Activated CD4-positive, alpha-beta T cell treated with anti-CD3 and anti-CD28 coated beads, Interleukin-2, Interleukin-4, amounts not matched to agents 100 ng/mL and 50 ng/mL, durations not matched to agents 16 hours and 8 hours (primary cell): Measurements from ENCODE around the gene KCNA4.
"Not testable (repeated sequence)": the region's sequence is repeated elsewhere in the genome, so short reads cannot be mapped to it uniquely, and the experiment has no call there.

Source experiments
- DNase-seq: peaks from one replicate; pipeline ENCODE4 v3.0.0-alpha.2; 2020; ENCODE audit warnings: low spot score

Gene KCNA4

GRCh38 chr11:30016588-30017363, at the start of gene KCNA4:
Gene KCNA4 (minus strand): TSS chr11:30017030. CDS start chr11:30012678, 4,352 bp downstream.
- no peak for DNase-seq

- no peak for DNase-seq
Observed at GRCh38 chr11:30062103-30062502, 45.3 kb upstream of the KCNA4 start.

GRCh38 chr11:30059172-30059815, 42.5 kb upstream of the KCNA4 start:
- DNase-seq = no peak

DNA sequence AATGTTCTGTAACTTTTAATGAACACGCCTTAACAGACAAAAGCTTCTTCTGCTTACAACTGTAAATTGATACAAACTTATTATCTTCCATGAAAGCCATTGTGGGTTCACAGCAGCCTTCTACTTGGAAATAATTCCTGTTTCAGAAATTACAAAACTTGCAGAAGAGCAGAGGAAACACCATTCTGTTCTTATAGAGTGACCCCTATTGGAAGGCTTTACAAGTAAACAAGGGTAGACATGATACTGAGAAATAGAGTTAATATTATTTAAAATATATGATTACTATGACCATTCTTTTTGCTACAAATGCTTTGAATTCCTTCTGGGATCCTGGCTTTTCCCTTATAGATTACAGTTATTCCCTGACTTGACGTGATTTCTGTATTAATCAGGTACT, 32.4 kb upstream of the KCNA4 start:
- DNase-seq = no peak

GRCh38 chr11:30046578-30046945, 29.7 kb upstream of the KCNA4 start:
- DNase-seq = no peak

DNA sequence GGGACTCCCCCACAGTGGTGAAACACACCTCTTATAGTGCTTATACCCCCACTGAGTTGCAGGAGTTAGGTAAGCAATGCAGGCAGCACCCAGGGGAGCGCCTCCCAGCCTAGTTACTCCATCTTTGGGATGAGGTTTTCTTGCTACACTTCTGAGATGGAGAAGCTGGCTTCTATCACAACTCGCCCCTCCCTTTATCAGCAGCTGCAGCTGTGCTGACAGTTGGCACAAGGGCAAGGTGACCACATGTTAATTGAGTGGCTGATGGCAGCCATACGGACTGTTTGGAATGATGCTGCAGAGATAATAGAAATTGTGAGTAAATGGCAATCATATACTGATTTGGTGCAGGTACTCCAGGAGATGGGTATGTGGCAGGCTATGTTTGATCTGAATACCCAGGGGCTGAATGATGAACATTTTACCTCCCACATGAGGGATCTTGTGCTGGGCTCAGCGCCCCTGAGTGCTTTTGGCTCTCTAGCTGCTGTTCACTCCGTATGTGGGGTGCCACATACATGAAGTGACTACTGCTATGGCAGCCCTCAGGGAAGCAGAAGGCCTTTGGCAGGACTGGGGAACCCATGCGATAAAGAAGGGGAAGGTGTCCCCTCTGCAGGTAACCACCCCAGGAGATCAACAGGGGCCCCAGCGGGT, 29.2 kb upstream of the KCNA4 start:
- no peak for DNase-seq

DNA sequence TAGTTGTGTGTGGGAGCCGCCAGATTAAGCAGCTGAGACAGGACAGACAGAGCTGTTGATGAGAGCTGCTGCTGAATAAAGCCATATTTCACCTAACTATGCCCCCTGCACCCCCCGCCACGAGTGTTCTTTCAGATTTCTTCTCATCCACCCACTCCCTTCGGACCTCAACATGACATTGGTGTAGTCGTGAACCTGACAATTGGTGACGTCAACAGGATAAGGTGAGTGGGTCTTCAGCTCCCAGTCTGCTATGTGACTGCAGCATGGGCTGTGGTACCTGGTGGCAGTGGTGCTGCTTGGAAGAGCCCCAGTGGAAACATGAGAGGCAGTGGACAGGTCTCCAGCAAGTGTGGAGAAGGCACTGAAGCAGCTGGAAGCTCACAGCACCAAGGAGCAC, 28.3 kb upstream of the KCNA4 start:
- DNase-seq = no peak

DNA sequence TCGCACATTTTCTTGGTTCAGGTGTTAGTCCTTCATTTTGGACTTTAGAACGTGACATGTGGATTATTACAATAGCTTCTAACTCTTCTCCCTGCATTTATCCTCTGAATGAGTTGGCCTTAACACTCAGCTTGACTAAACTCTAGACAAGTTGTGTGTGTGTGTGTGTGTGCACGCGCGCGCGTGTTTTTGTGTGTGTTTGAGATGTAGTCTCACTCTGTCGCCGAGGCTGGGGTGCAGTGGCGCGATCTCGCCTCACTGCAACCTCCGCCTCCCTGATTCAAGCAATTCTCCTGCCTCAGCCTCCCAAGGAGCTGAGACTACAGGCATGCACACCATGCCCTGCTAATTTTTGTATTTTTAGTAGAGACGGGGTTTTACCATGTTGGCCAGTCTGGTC, 24.3 kb upstream of the KCNA4 start:
- no peak for DNase-seq

- not testable (repeated sequence) for DNase-seq
Observed at GRCh38 chr11:30034746-30035145, 17.9 kb upstream of the KCNA4 start.

DNA sequence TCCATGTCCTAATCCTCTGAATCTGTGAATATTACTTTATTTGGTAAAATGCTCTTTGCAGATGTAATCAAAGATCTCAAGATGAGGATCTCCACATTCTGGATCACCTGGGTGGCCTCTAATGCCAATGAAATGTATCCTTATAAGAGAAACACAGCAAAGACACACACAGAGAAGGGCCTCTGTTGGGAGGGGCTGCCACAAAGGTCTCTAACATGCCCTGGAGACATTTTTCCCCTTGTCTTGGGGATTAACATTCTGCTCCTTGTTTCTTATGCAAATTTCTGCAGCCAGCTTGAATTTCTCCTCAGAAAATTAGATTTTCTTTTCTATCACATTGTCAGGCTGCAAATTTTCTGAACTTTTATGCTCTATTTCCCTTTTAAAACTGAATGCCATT, 17.3 kb upstream of the KCNA4 start:
- not testable (repeated sequence) for DNase-seq

- no peak for DNase-seq
Observed at GRCh38 chr11:30025396-30026139, 8.7 kb upstream of the KCNA4 start.

GRCh38 chr11:30023074-30023473, 6.2 kb upstream of the KCNA4 start:
- DNase-seq = no peak

DNA sequence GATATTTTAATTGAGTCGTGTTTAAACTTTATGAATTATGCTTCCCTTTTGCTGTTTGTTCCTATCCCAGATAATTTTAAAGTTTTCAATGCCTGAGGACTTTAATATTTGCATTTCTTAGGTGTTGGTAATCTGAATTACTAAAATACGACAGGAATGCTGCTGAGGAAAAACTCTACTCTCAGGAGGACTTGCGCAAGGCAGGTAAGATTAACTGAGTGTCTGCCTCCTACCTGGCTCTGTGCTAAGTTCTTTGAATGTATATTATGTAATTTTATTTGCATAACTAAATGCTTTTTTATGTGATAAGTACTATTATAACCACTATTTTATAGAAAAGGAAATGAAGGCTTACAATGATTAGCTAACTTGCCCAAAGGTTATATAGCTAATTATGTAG, 2.7 kb upstream of the KCNA4 start:
- no peak for DNase-seq

GRCh38 chr11:30018495-30018894, 1.7 kb upstream of the KCNA4 start:
- DNase-seq = no peak

GRCh38 chr11:30017445-30017895, 640 bp upstream of the KCNA4 start:
- DNase-seq = no peak

GRCh38 chr11:30015725-30016412, 961 bp downstream of the KCNA4 start:
- DNase-seq = no peak

DNA sequence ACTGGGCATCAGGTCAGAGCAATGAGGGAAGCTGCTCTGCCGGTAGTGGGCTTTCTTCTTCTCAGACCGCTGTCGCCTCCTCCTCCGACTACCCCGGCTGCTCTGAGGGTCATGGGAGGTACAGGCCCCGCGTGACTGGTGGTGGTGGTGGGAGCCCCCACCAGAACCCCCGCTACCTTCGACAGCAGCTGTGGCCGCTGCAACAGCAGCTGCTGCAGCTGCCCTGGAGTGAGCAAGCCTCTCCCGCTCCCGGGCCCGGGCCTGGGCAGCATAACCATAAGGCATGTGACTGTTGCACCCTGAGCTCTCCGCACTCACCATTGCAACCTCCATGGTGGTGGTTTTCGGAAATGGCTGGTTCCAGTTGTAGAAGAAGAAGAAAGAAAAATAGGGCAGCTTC, 4.5 kb downstream of the KCNA4 start:
- no peak for DNase-seq

GRCh38 chr11:30009060-30009459, 7.8 kb downstream of the KCNA4 start:
- DNase-seq = no peak

DNA sequence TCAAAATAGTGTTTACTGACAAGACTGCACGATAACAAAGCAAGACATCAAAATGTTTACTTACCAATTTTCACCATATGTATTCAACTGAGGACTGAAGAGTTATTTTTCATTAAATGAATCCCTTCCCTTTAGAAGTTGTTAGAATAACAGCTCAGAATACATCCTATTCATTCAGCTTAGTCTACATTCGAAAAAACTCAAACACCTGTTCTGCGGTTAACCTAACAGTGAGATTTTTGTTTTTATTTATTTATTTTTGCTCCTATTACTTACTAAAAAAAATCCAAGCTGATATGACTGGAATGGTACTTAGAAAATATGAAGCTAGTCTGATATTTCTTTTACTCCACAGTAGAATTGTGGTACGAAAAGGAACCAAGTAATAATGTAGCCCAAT, 10.0 kb downstream of the KCNA4 start:
- no peak for DNase-seq

DNA sequence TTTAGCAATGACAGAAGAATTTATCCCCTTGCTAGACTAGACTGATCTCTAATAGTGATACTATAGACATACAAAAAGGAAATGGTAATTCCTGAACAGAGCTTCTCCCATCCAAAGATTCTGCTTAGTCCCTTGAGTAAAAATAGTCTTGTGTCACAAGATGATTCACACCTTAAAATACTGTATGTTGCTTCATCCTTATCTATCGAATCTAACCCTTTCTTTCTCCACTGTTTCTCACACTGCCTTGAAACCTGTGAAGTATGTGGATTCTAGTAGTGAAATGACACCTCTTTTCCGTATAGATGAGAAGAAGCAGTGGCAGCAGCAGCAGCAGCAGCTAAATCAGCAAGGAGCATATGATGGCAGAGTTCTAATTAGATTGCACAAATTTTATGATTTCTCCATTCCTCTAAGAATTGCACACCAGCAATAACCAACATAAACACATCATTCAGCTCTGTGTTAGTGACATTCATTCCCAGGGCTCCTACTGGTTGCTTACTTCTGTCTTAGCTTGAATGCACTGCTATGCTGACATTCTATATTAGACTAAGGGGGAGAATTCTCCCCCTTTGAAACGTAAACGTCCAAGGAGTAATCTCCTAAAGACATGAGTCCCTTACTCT, 14.6 kb downstream of the KCNA4 start:
- no peak for DNase-seq

DNA sequence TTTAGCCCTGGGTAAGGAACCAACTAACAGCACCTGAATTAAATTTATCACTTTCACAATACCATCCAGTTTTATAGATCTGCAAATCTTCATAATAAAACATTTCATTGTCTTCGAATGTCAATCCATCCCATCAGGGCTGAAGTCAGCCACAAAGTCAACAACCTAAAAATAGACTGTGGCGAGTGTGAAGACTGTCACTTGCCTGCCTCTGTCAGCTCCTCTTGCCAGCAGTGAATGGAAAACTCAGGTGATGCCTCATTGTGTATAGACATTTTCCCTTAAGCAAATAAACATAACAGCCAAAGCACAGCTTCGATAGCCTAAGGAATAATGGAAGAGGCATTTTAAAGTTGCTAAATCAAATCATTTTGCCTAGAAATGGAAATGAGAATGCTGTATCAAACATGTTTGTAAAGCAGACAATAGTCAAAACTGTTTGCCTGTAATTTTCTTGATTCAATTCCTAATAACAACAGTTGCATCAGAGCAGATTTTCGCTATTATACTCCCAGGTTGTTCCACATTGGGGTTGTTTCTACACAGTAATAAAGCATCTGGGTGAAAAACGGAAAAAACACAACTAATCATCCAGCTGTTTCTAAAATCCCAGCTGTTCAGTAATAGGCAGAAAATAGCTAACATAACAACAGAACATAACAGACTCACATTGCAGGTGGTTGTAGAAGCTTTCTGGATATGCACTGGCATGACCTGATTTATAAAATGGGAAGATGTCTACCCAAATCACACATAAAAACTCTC, 15.7 kb downstream of the KCNA4 start:
- DNase-seq = no peak
